GM21526 (cell line): ENCODE data around the gene CIITA.

Experiments used
- ATAC-seq: cut with Tn5 transposase; IDR thresholded peaks from one replicate; pipeline ENCODE4 v1.9.1; 2021; ENCODE audit warnings: moderate library complexity; ENCODE audit not compliant: unreplicated experiment, low FRiP score

Gene CIITA

DNA sequence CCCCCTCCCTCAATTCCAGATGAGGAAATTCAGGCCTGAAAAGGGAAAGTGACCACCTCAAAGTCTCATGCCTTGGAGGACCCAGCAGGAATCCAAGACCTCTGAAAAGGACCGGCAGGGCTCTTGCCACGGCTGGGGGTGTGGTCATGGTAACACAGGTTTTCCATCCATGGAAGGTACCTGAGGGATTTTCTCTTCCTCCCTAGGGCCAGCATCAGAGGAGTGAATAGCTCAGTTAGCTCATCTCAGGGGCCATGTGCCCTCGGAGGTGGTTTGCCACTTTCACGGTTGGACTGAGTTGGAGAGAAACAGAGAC, 1.3 kb downstream of the CIITA start:
- no peak for ATAC-seq

GRCh38 chr16:10878644-10879501, 1.9 kb downstream of the CIITA start:
- ATAC-seq, result no peak

GRCh38 chr16:10879681-10880589, 2.9 kb downstream of the CIITA start:
- ATAC-seq, result no peak

GRCh38 chr16:10880594-10881452, 3.8 kb downstream of the CIITA start:
- ATAC-seq, result no peak

GRCh38 chr16:10881479-10882030, 4.6 kb downstream of the CIITA start:
- ATAC-seq, result no peak

DNA sequence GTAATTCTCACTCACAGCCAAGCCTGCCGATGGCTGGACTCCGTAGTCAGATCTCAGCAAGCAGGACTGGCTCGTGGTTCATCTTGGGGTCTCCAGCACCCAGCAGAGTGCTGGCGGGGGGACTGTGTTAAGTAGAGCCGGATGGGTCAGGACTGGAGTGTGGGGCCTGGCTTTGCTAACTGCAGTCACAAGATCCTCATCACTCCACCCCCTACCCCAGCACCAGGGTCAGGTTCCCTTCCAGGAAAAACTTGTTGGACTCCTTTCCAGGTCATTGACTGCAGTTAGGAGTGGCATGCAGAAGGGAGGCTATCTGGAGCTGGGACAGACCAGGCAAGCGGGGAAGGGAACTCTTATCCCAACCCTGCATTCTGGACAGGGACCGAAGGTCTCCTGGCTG, 6.0 kb downstream of the CIITA start:
- ATAC-seq, result no peak

- ATAC-seq, result no peak
Measured at GRCh38 chr16:10885246-10885645, 8.2 kb downstream of the CIITA start.

DNA sequence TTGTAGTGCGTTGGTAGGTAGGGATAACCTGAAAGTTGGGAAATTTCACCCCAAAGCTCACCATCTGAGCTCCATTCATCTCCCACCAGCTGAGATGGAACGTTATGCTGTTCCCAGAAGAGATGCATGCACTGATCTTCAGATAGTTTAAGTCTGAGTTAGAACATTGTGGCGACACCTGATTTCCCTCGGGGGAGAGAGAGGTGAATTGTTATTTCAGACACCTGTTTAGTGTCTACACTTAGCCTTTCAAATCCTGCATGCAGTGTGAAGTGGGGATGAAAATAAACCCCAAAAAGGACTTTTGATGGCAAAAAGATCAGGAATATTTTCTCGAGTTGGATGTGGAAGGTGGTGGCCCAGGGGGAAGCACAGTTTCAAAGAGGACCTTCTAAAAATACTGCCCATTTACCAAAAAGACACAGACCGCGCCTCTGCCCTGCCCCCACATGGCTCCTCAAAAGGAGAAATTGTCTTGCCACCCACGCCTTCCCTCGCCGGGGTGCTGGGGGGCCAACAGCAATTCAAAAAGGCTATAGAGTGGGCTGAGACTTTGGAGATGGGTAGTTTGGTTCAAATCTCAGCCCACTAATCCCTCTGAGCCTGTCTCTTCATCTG, 11.4 kb downstream of the CIITA start:
- ATAC-seq, result no peak

DNA sequence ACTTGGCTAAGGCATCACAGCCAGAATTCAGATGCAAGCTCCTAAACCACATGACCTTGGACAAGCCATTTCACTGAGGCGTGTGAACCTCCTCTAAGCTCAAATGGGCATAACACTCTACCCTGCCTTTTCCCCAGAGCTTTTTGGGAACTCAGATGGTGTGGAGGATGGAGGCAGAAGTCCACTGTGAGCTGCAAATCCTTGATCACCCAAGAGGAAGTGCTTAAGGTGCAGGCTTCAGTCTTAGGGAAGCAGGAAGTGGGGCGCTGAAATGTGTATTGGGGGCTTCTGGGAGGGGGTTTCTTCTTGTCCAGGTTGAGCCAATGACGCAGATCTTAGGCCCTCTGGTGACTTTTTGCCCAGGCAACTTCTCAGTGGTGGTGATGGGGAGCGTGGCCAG, 12.9 kb downstream of the CIITA start:
- ATAC-seq, result no peak

GRCh38 chr16:10892782-10893318, 15.8 kb downstream of the CIITA start:
- ATAC-seq, result no peak

- no peak for ATAC-seq
Measured at GRCh38 chr16:10895053-10895946, 18.3 kb downstream of the CIITA start.

- ATAC-seq, result no peak
Measured at GRCh38 chr16:10896165-10896564, 19.2 kb downstream of the CIITA start.

DNA sequence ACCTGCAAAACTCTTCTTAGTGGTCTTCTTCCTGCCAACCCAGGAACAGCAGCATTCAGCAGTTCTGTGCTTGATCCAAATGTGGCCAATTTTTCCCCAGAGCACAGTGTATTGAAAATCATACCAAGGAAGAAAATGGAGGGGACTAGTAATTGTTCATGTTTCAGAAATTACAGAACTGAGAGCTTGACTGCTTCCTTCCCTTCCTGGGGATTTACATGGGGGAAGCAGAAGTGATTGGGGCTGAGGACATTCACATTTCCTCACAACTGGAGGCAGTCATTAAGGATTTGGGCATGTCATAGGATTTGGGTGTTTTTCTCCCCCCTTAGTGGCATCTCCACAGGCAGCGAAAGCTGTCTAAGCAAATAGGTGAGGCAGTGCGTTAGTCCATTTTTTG, 19.7 kb downstream of the CIITA start:
- ATAC-seq, result no peak

GRCh38 chr16:10897134-10897533, 20.1 kb downstream of the CIITA start:
- peak; percentile 51 for ATAC-seq

GRCh38 chr16:10902999-10903398, 26.0 kb downstream of the CIITA start:
- ATAC-seq, result no peak

GRCh38 chr16:10906482-10906881, 29.5 kb downstream of the CIITA start:
- ATAC-seq, result no peak

DNA sequence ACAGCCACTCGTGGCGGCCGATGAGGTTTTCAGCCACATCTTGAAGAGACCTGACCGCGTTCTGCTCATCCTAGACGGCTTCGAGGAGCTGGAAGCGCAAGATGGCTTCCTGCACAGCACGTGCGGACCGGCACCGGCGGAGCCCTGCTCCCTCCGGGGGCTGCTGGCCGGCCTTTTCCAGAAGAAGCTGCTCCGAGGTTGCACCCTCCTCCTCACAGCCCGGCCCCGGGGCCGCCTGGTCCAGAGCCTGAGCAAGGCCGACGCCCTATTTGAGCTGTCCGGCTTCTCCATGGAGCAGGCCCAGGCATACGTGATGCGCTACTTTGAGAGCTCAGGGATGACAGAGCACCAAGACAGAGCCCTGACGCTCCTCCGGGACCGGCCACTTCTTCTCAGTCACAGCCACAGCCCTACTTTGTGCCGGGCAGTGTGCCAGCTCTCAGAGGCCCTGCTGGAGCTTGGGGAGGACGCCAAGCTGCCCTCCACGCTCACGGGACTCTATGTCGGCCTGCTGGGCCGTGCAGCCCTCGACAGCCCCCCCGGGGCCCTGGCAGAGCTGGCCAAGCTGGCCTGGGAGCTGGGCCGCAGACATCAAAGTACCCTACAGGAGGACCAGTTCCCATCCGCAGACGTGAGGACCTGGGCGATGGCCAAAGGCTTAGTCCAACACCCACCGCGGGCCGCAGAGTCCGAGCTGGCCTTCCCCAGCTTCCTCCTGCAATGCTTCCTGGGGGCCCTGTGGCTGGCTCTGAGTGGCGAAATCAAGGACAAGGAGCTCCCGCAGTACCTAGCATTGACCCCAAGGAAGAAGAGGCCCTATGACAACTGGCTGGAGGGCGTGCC, 30.1 kb downstream of the CIITA start:
- no peak for ATAC-seq

DNA sequence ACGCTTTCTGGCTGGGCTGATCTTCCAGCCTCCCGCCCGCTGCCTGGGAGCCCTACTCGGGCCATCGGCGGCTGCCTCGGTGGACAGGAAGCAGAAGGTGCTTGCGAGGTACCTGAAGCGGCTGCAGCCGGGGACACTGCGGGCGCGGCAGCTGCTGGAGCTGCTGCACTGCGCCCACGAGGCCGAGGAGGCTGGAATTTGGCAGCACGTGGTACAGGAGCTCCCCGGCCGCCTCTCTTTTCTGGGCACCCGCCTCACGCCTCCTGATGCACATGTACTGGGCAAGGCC, 30.7 kb downstream of the CIITA start:
- no peak for ATAC-seq
